ENCODE measurements around the gene C6orf89. TPM values are rescaled to one million over a fixed set of nuclear protein-coding genes. Genes with fewer than 3 reads are reported as not detected.

C6orf89 gene
- total RNA-seq, 1 experiment from 2014 or later: 11.8 TPM

GRCh38 chr6:36888654-36889481 lies 3.1 kb downstream of the C6orf89 start:
- Histone ChIP-seq H2AFZ (ENCODE audit: low read length) (no peak overlapping the region), H3K27ac (ENCODE audit: insufficient read length, low read depth, low read length) (no peak overlapping the region), H3K4me1 (ENCODE audit: insufficient read depth, low read length) (no peaks in the 10 kb centered on the region), H3K27me3 (ENCODE audit: insufficient read depth, low read length) (no peaks in the 10 kb centered on the region), H2BK20ac (ENCODE audit: low read depth, low read length, poor library complexity, severe bottlenecking) (no peak overlapping the region), H4K91ac (ENCODE audit: insufficient read length, low read depth, low read length) (no peak overlapping the region), H3K56ac (ENCODE audit: insufficient read length, low read depth, low read length) (no peak overlapping the region), H2BK120ac (ENCODE audit: low read depth, low read length, poor library complexity, severe bottlenecking) (no peak overlapping the region), H2BK12ac (ENCODE audit: insufficient read length, low read depth, low read length) (no peak overlapping the region), H3K23me2 (ENCODE audit: insufficient read length, low read depth, low read length, poor library complexity, severe bottlenecking) (no peaks in the 10 kb centered on the region), H3K9ac (ENCODE audit: extremely low read depth, insufficient read length, low read length) (no peak overlapping the region), H3T11ph (ENCODE audit: low read length) (no peak overlapping the region), H2BK5ac (ENCODE audit: insufficient read length, low read length) (no peak overlapping the region), H2AK5ac (ENCODE audit: insufficient read length, low read length) (no peak overlapping the region), H3K9me3 (ENCODE audit: control insufficient read depth, low read depth, low read length) (no peaks in the 10 kb centered on the region), H4K5ac (ENCODE audit: insufficient read length, low read depth, low read length) (no peak overlapping the region), H3K23ac (ENCODE audit: insufficient read length, low read depth, low read length) (no peak overlapping the region), H3K79me1 (ENCODE audit: insufficient read depth, low read depth, low read length, poor library complexity, severe bottlenecking) (no peaks in the 10 kb centered on the region), H4K20me1 (ENCODE audit: control insufficient read depth, insufficient read depth, insufficient read length) (no peaks in the 10 kb centered on the region), H3K4ac (ENCODE audit: low read depth, low read length) (no peak overlapping the region), H3K14ac (ENCODE audit: insufficient read depth, low read length) (no peak overlapping the region), H4K8ac (replicated peaks; ENCODE audit: insufficient read length, low read depth, low read length) (no peak overlapping the region), H2BK15ac (ENCODE audit: low read depth, low read length) (no peak overlapping the region), H3K18ac (ENCODE audit: insufficient read length, low read depth, low read length) (no peak overlapping the region), H3K4me2 (ENCODE audit: insufficient read depth, insufficient read length, low read length) (no peak overlapping the region), H3K79me2 (ENCODE audit: insufficient read depth, low read length) (no peaks in the 10 kb centered on the region)
- Mint-ChIP-seq H3K27ac (no peak overlapping the region), H3K36me3 (ENCODE audit: insufficient read depth in 1 of 3, low read depth in 3 of 3) (no peaks in the 10 kb centered on the region; a peak in 1 of 7 replicates), H3K4me3 (no peak overlapping the region), H3K4me1 (peaks cover 13 to 14% of the 10 kb centered on the region in 2 experiments), H3K9me3 (no peaks in the 10 kb centered on the region), H3K27me3 (ENCODE audit: low read depth) (peaks cover 1% of the 10 kb centered on the region; the same call in 1 of the 2 replicates)
- no peak for DNase-seq
- no CpG with 5 or more reads among the region's 6 CpGs for WGBS (ENCODE audit: extremely low coverage, insufficient read length, low lambda C conversion rate)
- TF ChIP-seq CTCF (conservative IDR thresholded peaks at IDR 0.05): no peak

Data from H9 (cell line).